Activated naive CD4-positive, alpha-beta T cell treated with Interleukin-2 at 50 U/mL for 16 hours (primary cell): ENCODE measurements around the gene LRG1.

Experiments used
- DNase-seq: peaks from one replicate; pipeline ENCODE4 v3.0.0-alpha.2; 2020

The LRG1 gene

DNA sequence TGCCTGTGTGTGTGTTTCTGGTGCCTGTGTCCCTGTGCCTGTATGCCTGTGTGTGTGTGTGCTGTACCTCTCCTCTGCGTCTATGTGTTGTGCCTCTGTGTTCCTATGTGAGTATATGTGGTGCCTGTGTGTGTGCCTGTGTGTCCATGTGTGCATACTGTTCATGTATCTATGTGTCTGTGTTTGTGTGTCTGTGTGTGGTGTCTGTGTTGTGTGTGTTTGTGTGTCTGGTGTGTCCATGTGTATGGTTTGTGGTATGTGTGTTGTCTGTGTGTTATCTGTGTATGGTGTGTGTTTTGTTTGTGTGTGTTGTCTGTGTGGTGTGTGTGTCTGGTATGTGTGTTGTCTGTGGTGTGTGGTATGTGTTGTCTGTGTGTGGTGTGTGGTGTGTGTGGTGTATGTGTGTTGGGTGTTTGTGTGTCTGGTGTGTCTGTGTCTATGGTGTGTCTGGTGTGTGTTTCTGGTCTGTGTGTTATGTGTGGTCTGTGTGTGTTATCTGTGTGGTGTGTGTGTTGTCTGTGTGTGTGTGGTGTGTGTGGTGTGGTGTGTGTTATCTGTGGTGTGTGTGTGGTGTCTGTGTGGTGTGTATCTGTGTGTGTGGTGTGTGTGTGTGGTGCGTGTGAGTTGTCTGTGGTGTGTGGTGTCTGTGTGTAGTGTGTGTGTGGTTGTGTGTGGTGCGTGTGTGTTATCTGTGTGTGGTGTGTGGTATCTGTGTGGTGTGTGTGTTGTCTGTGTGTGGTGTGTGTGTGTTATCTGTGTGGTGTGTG lies 47.3 kb downstream of the LRG1 start:
- DNase-seq = no peak

DNA sequence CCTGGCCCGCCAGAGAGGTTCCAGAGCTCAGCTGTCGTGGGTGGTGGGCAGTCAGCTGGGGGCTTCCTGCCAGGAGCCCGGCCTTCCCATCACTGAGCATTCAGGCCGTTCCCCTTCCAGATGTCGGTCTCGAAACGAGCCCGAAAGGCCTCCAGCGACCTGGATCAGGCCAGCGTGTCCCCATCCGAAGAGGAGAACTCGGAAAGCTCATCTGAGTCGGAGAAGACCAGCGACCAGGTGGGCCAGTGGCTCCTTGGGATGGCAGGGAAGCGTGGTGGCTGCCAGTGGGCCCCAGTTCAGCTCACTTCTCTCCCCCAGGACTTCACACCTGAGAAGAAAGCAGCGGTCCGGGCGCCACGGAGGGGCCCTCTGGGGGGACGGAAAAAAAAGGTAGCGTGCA lies 48.4 kb downstream of the LRG1 start:
- no peak for DNase-seq

GRCh38 chr19:4488496-4488895 lies 51.3 kb downstream of the LRG1 start:
- no peak for DNase-seq

GRCh38 chr19:4487572-4487971 lies 52.3 kb downstream of the LRG1 start:
- DNase-seq = no peak
